GM21526 (cell line): ENCODE measurements around the gene SLC6A7.
"Not testable (repeated sequence)": the region's sequence is repeated elsewhere in the genome, so short reads cannot be mapped to it uniquely, and the experiment has no call there.

Experiments used
- ATAC-seq: cut with Tn5 transposase; IDR thresholded peaks from one replicate; pipeline ENCODE4 v1.9.1; 2021; ENCODE audit warnings: moderate library complexity; ENCODE audit not compliant: unreplicated experiment, low FRiP score

The SLC6A7 gene

GRCh38 chr5:150214289-150214688 lies 24.4 kb downstream of the SLC6A7 start:
- ATAC-seq, result no peak

- no peak for ATAC-seq
Measured at GRCh38 chr5:150215979-150216944, 26.4 kb downstream of the SLC6A7 start.

- ATAC-seq, result no peak
Measured at GRCh38 chr5:150217038-150217437, 27.2 kb downstream of the SLC6A7 start.

- ATAC-seq, result peak; percentile 87
Measured at GRCh38 chr5:150217873-150218692, 28.2 kb downstream of the SLC6A7 start.

- no peak for ATAC-seq
Measured at GRCh38 chr5:150218693-150219035, 28.8 kb downstream of the SLC6A7 start.

- ATAC-seq, result no peak
Measured at GRCh38 chr5:150219142-150219541, 29.3 kb downstream of the SLC6A7 start.

GRCh38 chr5:150219861-150220260 lies 30.0 kb downstream of the SLC6A7 start:
- no peak for ATAC-seq

GRCh38 chr5:150221471-150221870 lies 31.6 kb downstream of the SLC6A7 start:
- no peak for ATAC-seq

GRCh38 chr5:150222906-150223305 lies 33.0 kb downstream of the SLC6A7 start:
- ATAC-seq, result no peak

GRCh38 chr5:150223474-150223873 lies 33.6 kb downstream of the SLC6A7 start:
- no peak for ATAC-seq

GRCh38 chr5:150224483-150225027 lies 34.7 kb downstream of the SLC6A7 start:
- no peak for ATAC-seq

GRCh38 chr5:150227036-150227435 lies 37.2 kb downstream of the SLC6A7 start:
- no peak for ATAC-seq

GRCh38 chr5:150227606-150228273 lies 37.9 kb downstream of the SLC6A7 start:
- ATAC-seq, result no peak

- no peak for ATAC-seq
Measured at GRCh38 chr5:150229571-150229970, 39.7 kb downstream of the SLC6A7 start.

GRCh38 chr5:150230842-150231241 lies 41.0 kb downstream of the SLC6A7 start:
- ATAC-seq, result no peak

GRCh38 chr5:150233706-150234105 lies 43.8 kb downstream of the SLC6A7 start:
- not testable (repeated sequence) for ATAC-seq

GRCh38 chr5:150234576-150235499 lies 45.0 kb downstream of the SLC6A7 start:
- no peak for ATAC-seq

GRCh38 chr5:150235500-150235854 lies 45.6 kb downstream of the SLC6A7 start:
- no peak for ATAC-seq

- ATAC-seq, result no peak
Measured at GRCh38 chr5:150236313-150236712, 46.5 kb downstream of the SLC6A7 start.
